ENCODE data around the gene GNAT2.

The GNAT2 gene

DNA sequence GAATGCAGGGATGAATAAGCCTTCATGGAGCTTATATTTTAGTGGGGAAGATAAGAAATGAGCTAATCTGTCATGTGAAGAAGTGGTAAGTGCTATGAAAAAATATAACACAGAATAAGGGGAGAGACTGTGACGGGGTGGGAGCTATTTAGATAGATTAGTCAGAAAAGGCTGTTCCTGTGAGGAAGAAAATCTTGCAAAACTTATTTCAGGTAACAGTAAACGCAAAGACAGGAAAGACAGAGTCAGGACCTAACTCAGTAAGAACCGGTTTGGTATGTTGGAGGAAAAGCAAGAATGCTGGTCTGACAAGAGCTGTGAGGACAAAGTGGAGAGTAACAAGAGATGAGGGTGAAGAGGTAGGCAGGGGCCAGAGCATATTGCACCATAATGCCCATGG lies 49.0 kb downstream of the GNAT2 start:
- Histone ChIP-seq H3K9me3 (ENCODE audit: control insufficient read depth, low read length) (no peaks in the 10 kb centered on the region), H3K4me3 (ENCODE audit: extremely low read depth, insufficient read depth, low read length, poor library complexity, severe bottlenecking) (no peak overlapping the region), H3K36me3 (ENCODE audit: control insufficient read depth, insufficient read depth, low read length) (peaks cover 20% of the 10 kb centered on the region), H3K27ac (ENCODE audit: low read depth, low read length, severe bottlenecking) (no peak overlapping the region), H3K4me1 (ENCODE audit: control insufficient read depth, insufficient read depth, low read length, poor library complexity, severe bottlenecking) (no peaks in the 10 kb centered on the region)
- 92 to 95% methylated on average over 3 of the region's 3 CpGs for WGBS, 2 experiments (ENCODE audit: insufficient coverage in 2 of 2)

DNA sequence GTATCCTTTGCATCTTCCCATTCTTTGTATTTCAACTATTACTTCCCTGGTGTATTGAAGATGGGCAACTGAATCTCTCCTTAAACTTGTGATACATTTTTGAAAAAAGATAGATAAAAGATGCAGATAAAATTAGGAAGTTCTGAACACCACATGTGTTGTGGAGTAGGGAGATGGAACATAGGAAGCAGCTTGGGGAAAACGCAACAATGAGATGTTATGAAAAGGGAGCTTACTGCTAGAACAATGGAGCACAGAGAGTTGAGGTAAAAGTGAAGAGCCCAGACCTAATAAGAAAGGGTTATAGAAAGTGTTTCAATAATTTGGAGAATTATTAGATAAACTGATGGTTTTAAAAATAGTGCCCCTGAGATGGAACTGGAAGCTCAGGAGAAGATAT lies 50.1 kb downstream of the GNAT2 start:
- H3K27ac ChIP-seq (ENCODE audit: low read depth, low read length, severe bottlenecking): no peak overlapping the region
- H3K4me3 ChIP-seq (ENCODE audit: extremely low read depth, insufficient read depth, low read length, poor library complexity, severe bottlenecking): no peak overlapping the region
- peaks cover 2% of the 10 kb centered on the region for H3K4me1 ChIP-seq (ENCODE audit: control insufficient read depth, insufficient read depth, low read length, poor library complexity, severe bottlenecking)
- H3K36me3 ChIP-seq (ENCODE audit: control insufficient read depth, insufficient read depth, low read length): peaks cover 9% of the 10 kb centered on the region
- H3K9me3 ChIP-seq (ENCODE audit: control insufficient read depth, low read length): no peaks in the 10 kb centered on the region
- WGBS, 2 experiments (ENCODE audit: insufficient coverage in 2 of 2): 92 to 100% methylated on average over 1 of the region's 1 CpG

DNA sequence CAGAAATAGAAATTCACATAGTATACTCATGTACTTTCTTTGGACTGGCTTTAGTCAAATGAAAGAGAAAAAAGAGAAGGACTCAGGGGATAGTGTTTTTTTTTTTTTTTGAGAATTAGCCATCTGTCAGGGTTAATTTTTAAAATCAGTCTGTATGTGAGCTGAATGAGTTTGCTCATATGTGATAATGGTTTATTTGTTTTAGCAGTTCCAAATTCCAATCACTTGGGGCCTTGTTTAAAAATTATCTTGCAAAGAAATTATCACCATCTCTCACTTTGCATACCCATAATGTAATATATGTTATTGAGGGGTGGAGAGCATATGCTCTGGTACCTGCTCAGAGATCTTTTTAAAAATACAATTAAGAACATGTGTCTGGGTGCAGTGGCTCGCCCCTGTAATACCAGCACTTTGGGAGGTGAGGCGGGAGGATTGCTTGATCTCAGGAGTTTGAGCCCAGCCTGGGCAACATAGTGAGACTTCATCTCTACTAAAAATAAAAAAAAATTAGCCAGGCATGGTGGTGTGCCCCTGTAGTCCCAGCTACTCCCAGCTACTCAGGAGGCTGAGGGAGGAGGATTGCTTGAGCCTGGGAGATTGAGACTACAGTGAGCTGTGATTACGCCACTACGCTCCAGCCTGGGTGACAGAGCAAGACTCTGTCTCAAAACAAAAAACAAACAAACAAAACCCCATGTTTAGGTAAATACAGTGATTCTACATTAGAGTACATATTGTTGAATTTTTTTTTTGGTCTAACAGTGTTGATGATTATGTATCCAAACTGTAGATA lies 51.3 kb downstream of the GNAT2 start:
- Histone ChIP-seq H3K4me3 (ENCODE audit: extremely low read depth, insufficient read depth, low read length, poor library complexity, severe bottlenecking) (no peak overlapping the region), H3K36me3 (ENCODE audit: control insufficient read depth, insufficient read depth, low read length) (no peaks in the 10 kb centered on the region), H3K4me1 (ENCODE audit: control insufficient read depth, insufficient read depth, low read length, poor library complexity, severe bottlenecking) (peaks cover 14% of the 10 kb centered on the region), H3K27ac (ENCODE audit: low read depth, low read length, severe bottlenecking) (no peak overlapping the region), H3K9me3 (ENCODE audit: control insufficient read depth, low read length) (no peaks in the 10 kb centered on the region)
- 100% methylated on average over 1 to 2 of the region's 4 CpGs for WGBS, 2 experiments (ENCODE audit: insufficient coverage in 2 of 2)

DNA sequence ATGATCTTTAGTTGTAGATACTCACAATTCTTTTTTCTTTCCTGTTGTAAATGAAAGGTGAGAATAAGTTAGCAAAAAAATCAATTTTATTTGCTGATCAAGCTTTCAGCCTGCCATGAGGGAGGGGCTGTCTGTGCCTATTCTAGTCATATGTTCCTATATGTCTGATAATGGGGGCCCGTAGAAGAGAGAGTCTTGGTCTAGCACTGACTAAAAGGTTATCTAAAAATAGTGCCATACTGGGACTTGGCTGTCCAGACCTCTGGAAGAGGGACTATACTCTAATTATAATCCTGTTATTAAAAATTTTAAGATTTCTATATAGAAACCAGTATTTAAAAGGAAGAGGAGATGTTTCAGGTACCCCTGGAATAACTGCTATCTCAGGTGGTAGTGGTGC lies 52.4 kb downstream of the GNAT2 start:
- Histone ChIP-seq H3K27ac (ENCODE audit: low read depth, low read length, severe bottlenecking) (no peak overlapping the region), H3K4me3 (ENCODE audit: extremely low read depth, insufficient read depth, low read length, poor library complexity, severe bottlenecking) (no peak overlapping the region), H3K9me3 (ENCODE audit: control insufficient read depth, low read length) (no peaks in the 10 kb centered on the region), H3K36me3 (ENCODE audit: control insufficient read depth, insufficient read depth, low read length) (no peaks in the 10 kb centered on the region), H3K4me1 (ENCODE audit: control insufficient read depth, insufficient read depth, low read length, poor library complexity, severe bottlenecking) (peaks cover 15% of the 10 kb centered on the region)
- WGBS, 2 experiments (ENCODE audit: insufficient coverage in 2 of 2): no CpG with 5 or more reads among the region's 1 CpG

DNA sequence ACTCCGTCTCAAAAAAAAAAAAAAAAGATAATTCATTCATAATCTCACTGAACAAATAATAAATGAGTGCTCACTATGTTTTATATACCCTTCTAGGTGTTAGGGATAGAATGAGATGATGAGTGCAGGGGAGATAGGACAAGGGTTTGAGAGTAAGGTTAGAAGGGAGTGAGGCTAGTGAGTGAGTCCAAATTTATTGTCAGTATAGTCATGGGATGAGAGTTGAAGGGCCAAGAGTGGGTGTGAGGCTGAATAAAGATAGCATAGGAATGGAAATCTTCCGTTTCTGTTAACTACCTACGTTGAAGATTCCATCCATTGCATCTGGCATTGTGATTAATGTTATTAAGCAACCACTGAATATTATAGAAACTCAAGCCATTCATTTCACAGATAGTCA lies 54.2 kb downstream of the GNAT2 start:
- Histone ChIP-seq H3K36me3 (ENCODE audit: control insufficient read depth, insufficient read depth, low read length) (no peaks in the 10 kb centered on the region), H3K9me3 (ENCODE audit: control insufficient read depth, low read length) (no peaks in the 10 kb centered on the region), H3K27ac (ENCODE audit: low read depth, low read length, severe bottlenecking) (no peak overlapping the region), H3K4me1 (ENCODE audit: control insufficient read depth, insufficient read depth, low read length, poor library complexity, severe bottlenecking) (peaks cover 15% of the 10 kb centered on the region), H3K4me3 (ENCODE audit: extremely low read depth, insufficient read depth, low read length, poor library complexity, severe bottlenecking) (no peak overlapping the region)
- no CpG with 5 or more reads among the region's 3 CpGs for WGBS, 2 experiments (ENCODE audit: insufficient coverage in 2 of 2)

DNA sequence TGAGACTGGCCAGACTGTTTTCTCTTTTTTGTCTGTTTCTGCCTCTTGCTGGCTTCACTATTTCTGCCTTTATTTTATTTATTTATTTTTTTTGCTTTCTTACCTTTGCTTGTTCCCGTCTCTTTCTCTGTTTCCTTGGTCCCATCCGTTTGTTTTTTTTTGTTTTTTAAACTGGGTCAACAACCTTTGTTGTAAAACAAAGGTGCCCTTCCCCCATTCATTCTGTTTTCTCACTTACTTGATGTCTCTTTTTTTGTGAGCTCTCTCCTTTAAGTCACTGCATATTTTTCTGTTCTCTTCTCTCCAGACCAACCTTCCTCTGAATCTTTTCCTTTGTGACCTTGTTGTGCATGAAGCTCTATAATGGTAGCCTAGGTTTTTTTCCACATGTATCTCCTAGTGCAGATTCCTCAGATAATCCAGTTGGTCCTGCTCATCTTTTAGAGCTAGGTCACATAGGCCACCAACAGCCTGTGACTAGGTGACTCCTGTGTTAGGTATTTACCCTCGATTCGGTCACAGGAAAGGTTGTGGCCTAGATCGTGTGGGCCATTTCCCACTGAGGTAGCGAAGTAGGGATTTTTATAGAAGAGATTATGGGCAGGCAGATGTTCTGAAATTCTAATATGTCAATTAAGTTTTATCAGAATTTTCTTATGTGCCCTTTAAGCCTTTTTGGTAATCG lies 55.1 kb downstream of the GNAT2 start:
- WGBS, 2 experiments (ENCODE audit: insufficient coverage in 2 of 2): 45 to 78% methylated on average over 5 of the region's 7 CpGs
- H3K27ac ChIP-seq (ENCODE audit: low read depth, low read length, severe bottlenecking): peak overlapping the region; percentile 5

DNA sequence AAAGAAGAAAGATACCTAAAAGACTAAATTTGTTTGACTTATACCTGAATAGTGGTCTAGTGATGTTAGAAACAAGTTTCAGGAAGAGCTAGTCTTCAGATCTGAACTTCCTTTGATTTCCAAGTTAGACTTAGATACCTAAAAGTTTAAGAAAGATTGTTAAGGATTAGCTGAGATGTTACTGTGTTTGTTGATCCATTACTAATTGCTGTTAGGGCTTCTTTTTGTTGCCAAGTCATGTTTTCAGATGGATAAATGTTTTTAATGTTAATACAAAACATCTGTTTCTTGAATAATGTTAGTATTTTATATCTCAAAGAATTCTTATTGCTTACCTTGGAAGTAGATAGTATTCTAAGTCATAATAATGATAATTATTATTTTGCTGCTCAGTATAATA lies 59.4 kb downstream of the GNAT2 start:
- Histone ChIP-seq H3K36me3 (ENCODE audit: control insufficient read depth, insufficient read depth, low read length) (peaks cover 8% of the 10 kb centered on the region), H3K4me3 (ENCODE audit: extremely low read depth, insufficient read depth, low read length, poor library complexity, severe bottlenecking) (no peak overlapping the region), H3K9me3 (ENCODE audit: control insufficient read depth, low read length) (no peaks in the 10 kb centered on the region), H3K4me1 (ENCODE audit: control insufficient read depth, insufficient read depth, low read length, poor library complexity, severe bottlenecking) (peaks cover 15% of the 10 kb centered on the region), H3K27ac (ENCODE audit: low read depth, low read length, severe bottlenecking) (no peak overlapping the region)

More for the DNA sequence above, 55.1 kb downstream of the GNAT2 start:
- Histone ChIP-seq H3K4me1 (ENCODE audit: control insufficient read depth, insufficient read depth, low read length, poor library complexity, severe bottlenecking) (peaks cover 15% of the 10 kb centered on the region), H3K36me3 (ENCODE audit: control insufficient read depth, insufficient read depth, low read length) (no peaks in the 10 kb centered on the region), H3K9me3 (ENCODE audit: control insufficient read depth, low read length) (no peaks in the 10 kb centered on the region), H3K4me3 (ENCODE audit: extremely low read depth, insufficient read depth, low read length, poor library complexity, severe bottlenecking) (no peak overlapping the region)

DNA sequence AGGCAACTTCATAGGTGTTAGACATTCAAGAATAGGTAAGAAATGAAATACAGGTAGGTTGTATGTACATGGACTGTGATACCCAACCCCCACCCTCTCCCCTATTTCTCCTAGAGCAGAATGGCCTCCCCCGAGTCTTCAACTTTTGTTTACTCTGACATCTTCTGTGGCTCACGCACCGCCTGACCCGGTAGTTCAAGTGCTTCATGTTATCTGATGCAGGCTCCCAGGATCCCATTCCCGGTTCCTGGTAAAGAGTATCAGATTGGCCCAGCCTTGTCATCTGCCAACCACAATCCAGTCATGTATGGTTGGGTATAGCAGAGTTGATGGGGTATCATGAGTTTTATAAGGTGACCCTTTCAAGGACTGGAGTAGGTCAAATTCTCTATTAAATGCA lies 61.9 kb downstream of the GNAT2 start:
- Histone ChIP-seq H3K27ac (ENCODE audit: low read depth, low read length, severe bottlenecking) (no peak overlapping the region), H3K9me3 (ENCODE audit: control insufficient read depth, low read length) (no peaks in the 10 kb centered on the region), H3K36me3 (ENCODE audit: control insufficient read depth, insufficient read depth, low read length) (peaks cover 8% of the 10 kb centered on the region), H3K4me1 (ENCODE audit: control insufficient read depth, insufficient read depth, low read length, poor library complexity, severe bottlenecking) (no peaks in the 10 kb centered on the region), H3K4me3 (ENCODE audit: extremely low read depth, insufficient read depth, low read length, poor library complexity, severe bottlenecking) (no peak overlapping the region)
- WGBS, 2 experiments (ENCODE audit: insufficient coverage in 2 of 2): 96 to 100% methylated on average over 5 of the region's 5 CpGs

DNA sequence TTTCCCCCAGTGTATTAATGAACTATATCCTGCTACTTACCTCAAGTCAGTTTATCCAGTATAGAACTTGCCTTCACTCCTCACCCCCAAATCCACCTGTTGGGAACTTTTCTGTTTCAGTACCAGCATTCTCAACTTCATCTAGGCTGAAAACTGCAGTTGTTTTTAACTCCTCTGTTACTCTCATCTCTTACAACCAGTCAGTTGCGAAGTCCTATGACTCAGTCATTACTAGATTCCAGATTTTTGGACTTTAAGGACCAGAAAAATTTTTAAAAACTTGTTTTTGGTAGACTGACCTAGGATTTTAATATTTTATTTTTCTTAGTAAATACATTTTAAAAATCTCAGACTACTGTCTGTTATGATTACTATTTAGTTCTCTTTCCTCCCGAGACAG lies 62.9 kb downstream of the GNAT2 start:
- H3K9me3 ChIP-seq (ENCODE audit: control insufficient read depth, low read length): no peaks in the 10 kb centered on the region
- H3K4me1 ChIP-seq (ENCODE audit: control insufficient read depth, insufficient read depth, low read length, poor library complexity, severe bottlenecking): no peaks in the 10 kb centered on the region
- peaks cover 9% of the 10 kb centered on the region for H3K36me3 ChIP-seq (ENCODE audit: control insufficient read depth, insufficient read depth, low read length)
- no peak overlapping the region for H3K4me3 ChIP-seq (ENCODE audit: extremely low read depth, insufficient read depth, low read length, poor library complexity, severe bottlenecking)
- no peak overlapping the region for H3K27ac ChIP-seq (ENCODE audit: low read depth, low read length, severe bottlenecking)
- 100% methylated on average over 1 of the region's 2 CpGs; no CpG with 5 or more reads in 1 of the 2 experiments for WGBS, 2 experiments (ENCODE audit: insufficient coverage in 2 of 2)
